HL-60 (cell line): ENCODE results near the gene MARS2.

Experiments used
- CTCF ChIP-seq: IDR thresholded peaks from one replicate; pipeline ENCODE4 v1.5.1; 2011; ENCODE audit warnings: low read length, control low read depth, inconsistent platforms; ENCODE audit not compliant: insufficient read depth
- POLR2AphosphoS5 ChIP-seq: IDR thresholded peaks from 2 replicates; pipeline ENCODE4 v1.6.1; 2012; ENCODE audit warnings: low read depth

DNA sequence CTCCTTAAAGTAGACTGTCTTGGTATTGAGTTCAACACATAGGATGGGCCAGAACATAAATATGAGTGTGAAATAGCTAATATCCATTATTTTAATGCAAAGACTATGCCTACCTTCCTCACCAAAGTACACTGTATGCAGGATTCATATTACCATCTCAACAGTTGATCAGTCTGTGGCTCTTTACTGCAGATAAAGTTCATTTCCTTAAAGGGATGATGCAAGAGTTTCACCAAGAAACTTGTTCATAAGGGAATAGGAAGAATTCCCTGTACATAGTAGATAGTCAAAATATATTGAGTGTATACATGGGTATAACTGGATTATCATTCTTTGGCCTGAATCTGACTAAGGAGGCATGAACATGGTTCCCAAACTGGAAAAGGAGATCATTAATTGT is 35.0 kb downstream of the MARS2 start:
- no peak for TF ChIP-seq POLR2AphosphoS5
- no peak for TF ChIP-seq CTCF
